Measurements from ENCODE around the gene SPATS2.
"Not testable (repeated sequence)": the region's sequence is repeated elsewhere in the genome, so short reads cannot be mapped to it uniquely, and the experiment has no call there.

SPATS2 gene

DNA sequence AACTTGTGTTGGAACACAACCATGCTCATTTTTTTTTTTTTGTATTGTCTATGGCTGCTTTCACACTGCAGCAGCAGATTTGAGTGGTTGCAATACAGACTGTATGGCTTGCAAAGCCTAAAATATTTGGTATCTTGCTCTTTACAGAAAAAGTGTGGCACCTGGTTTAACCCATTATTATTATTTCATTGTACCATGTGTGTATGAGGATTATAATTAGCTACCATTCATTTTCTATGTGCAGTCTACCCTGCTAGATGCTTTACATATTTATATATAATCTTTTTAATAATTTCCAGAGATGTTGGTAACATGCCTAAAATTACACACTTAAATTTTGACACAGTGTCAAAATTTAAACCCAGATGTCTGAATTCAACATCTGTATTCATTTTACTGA, 37.7 kb downstream of the SPATS2 start:
- no peak for DNase-seq (ENCODE audit: low read depth, low spot score)

DNA sequence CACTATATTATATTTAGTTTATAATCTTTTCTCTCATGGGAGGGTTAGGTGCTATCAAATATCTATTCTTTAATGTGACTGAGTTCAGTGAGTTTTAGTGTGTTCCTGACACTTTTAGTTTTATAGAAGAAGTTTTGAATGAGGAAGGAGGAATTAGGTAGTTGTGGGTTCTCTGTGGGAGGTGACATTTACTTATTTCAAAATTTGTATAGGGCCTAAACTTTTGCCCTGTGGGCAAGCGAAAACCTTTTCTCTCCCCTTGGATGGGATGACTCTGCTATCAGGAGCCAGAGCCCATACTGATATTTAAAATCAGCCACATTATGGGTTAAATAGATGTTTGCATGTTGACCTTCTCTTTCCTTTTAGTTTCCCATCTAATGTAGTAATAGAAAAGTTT, 43.6 kb downstream of the SPATS2 start:
- DNase-seq (ENCODE audit: low read depth, low spot score): no peak

DNA sequence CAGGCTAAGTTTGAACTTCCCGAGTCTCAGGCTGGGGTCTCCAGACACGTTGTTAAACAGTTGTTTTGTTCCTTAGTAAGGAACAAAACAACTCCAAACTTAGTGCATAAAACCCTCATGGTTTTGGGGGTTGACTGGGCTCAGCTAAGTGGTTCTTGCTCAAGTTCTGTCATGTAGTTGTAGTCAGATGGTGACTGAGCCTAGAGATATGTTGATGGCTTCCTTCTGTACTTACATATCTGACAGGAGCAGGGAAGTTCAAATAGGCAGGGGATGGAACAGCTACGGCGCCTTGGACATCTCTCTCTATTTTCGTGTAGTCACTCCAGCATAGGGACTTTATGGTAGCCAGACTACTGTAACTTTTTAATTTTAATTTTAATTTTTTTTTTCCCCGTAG, 45.7 kb downstream of the SPATS2 start:
- no peak for DNase-seq (ENCODE audit: low read depth, low spot score)

DNA sequence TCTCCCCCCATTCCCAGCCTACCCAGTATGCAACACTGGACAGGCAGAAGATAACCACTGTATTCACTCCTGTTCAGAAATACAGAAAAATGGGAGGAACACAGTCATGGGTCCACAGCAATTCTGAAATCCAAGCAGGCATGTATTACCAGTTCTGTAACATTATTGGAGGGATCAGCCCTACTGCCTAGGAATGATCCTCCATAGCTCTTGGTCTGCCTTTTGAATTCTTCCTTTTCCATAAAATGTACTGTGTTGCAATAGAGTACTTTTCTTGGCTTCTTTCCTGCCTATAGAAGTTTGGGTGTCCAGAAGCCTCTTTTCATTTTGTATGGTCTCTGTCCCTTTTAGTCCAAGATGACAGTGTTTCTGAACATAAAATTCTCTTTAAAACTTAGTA, 46.5 kb downstream of the SPATS2 start:
- no peak for DNase-seq (ENCODE audit: low read depth, low spot score)

DNA sequence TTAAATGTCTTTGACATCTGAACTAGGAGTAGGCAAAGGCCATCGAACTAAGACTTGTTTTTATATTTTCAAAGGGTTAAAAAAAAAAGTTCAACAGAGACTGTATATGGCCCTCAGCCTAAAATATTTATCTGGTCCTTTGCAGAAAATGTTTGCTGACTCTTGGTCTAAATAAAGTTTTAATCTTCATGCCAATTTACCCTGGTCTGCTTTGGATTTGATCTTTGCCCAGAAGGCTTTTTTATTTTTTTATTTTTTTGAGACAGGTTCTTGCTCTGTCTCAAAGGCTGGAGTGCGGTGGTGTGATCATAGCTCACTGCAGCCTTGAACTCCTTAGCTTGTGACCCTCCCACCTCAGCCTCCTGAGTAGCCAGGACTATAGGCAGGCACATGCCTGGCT, 47.1 kb downstream of the SPATS2 start:
- no peak for DNase-seq (ENCODE audit: low read depth, low spot score)

DNA sequence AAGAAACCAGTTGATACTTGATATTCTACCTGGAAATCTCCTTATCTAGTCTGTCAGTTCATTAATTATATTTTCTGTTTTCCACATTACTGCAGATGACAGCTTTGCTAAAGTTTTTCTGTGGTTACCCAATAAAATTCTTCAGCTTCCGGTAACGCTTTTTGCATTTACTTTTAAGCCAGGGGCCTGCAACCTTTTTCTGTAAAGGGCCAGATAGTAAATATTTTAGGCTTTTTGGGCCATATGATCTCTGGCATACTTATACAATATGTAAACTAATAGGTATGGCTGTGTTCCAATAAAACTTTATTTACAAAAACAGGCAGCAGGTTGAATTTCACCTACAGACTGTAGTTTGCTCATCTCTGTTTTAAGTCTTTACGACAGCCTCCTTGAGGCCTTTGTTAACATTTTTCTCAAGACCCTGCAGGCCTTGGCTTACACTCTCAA, 48.3 kb downstream of the SPATS2 start:
- DNase-seq (ENCODE audit: low read depth, low spot score): no peak

DNA sequence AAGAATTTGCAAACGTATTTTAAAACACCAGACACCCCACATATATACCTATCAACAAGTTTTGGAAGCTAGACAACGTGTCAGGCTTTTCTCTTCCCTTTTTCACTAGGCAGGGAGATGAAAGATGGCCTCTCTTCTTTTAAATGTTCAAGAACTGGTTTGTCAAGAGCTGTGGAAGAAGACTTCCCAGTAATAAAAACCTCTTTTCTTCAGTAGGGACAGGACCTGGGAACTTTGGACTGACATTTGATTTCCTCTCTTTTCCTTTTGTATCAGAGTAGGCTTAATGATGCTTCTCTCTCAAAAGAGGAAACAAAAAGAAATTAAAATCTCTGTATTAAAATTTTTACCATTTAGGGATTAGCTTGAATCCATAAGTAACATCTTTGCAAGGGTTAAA, 49.6 kb downstream of the SPATS2 start:
- no peak for DNase-seq (ENCODE audit: low read depth, low spot score)

DNA sequence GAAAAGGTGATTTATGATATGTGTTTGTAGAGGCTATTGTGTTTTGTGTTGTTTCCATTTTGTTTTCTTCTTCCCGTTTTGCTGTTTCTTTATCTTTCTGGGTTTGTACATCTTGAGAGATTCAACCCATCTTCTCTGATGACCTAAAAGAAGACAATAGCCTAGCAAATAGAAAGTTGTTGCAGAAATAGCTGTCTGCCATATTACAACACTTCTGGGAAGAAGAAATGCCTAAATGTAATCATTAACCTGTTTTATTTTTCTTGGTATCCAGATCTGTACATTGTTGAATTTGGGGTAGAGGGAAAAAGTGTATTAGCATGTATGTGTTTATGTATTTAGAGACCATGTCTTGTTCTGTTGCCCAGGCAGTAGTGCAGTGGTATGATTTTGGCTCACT, 50.3 kb downstream of the SPATS2 start:
- DNase-seq (ENCODE audit: low read depth, low spot score): no peak

DNA sequence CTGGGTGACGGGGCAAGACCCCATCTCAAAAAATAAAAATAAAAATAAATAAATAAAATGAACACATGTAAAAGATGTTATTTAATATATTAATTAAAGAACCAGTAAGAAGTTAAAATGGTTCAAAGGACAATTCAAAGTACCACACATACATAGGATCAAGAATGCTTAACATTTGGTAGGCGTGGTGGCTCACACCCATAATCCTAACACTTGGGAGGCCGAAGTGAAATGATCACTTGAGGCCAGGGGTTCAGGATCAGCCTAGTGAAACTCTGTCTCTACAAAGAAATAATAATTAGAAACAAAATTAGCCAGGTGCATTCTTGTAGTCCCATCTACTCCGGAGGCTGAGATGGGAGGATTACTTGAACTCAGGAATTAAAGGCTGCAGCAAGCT, 53.3 kb downstream of the SPATS2 start:
- DNase-seq (ENCODE audit: low read depth, low spot score): no peak

DNA sequence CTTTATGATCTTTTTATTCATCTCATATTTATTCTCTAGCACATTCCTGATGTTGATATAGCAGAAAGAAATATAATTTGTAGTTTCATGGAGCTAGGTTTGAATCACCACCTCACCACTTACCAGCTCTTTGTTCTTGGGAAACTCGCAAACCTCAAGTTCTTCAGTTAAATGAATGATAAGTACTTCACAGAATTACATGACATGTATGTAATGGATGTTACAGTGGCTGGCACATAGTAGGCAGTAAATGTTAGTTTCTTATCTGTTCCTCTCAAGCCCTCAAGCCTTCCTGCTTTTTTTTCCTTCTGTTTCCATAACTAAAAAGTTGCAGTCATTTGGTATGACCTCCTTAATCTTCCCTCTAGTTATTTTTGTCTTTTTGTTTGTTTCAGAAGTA, 54.9 kb downstream of the SPATS2 start:
- DNase-seq (ENCODE audit: low read depth, low spot score): no peak

DNA sequence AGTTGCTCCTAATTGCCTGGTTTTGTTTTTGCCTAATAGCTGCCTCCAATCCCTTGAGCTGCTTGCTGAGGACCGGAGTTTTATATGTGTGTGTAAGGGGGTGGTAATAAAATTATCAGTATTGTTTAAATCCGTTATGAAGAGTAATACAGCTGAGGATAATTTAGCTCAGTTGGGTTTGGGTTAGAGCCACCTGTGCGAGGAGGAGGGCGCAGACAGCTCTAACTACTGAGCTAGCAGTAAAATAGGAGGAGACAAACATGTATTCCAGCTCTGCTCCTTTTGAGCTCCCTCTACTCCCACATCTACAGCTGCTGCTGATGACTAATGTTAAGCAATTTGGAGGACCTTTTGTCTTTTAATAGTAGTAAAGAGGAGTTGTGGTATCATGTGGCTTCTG, 61.5 kb downstream of the SPATS2 start:
- DNase-seq (ENCODE audit: low read depth, low spot score): peak; percentile 52

DNA sequence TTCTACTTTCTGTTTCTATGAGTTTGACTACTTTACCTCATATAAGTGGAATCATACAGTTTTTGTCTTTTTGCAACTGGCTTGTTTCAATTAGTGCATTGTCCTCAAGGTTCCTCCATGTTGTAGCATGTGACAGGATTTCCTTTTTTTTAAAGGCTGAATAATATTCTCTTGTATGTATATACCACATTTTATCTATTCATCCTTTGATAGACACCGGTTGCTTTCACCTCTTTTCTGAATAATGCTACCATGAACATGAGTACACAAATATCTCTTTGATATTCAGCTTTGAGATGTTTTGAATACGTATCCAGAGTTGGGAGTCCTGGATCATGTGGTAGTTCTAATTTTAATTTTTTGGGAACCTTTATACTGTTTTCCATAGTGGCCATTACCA, 65.4 kb downstream of the SPATS2 start:
- no peak for DNase-seq (ENCODE audit: low read depth, low spot score)

DNA sequence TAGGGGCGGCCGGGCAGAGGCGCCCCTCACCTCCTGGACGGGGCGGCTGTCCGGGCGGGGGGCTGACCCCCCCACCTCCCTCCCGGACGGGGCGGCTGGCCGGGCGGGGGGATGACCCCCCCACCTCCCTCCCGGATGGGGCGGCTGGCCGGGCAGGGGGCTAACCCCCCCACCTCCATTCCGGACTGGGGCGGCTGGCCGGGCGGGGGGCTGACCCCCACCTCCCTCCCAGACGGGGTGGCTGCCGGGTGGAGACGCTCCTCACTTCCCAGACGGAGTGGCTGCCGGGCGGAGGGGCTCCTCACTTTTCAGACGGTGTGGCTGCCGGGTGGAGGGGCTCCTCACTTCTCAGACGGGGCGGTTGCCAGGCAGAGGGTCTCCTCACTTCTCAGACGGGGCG, 69.5 kb downstream of the SPATS2 start:
- DNase-seq (ENCODE audit: low read depth, low spot score): not testable (repeated sequence)

DNA sequence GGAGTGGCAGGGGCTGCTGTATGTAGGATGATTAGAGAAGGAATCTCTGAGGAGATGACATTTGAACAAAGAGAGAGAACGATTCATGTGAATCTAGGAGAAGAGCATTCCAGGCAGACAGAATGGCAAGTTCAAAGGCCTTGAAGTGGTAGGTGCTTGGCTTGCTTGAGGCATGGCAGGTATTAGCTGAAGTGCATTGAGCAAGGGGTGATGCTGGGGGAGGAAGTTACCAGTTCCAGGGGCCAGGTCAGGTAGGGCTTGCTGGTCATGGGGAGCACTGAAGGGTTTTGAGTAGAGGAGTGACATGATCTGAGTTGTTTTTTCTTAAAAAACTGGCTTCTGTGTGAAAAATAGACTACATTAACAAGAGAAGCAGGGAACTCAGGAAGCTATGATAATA, 71.8 kb downstream of the SPATS2 start:
- no peak for DNase-seq (ENCODE audit: low read depth, low spot score)

DNA sequence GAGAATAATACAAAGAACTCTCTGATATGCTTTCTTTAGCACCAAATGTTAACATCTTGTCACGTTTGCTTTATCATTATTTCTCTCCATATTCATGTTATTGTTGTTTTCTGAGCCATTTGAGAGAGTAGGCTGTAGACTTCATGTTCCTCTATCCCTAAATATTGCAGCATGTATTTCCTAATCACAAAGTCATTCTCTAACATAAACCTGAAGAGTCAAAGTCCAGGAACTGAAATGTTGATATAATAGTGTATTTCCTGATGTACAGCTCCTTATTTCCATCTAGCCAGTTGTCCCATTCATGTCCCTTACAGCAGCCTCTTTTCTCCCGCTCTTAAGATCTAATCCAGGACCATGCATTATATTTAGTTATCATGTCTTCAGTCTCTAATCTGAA, 72.8 kb downstream of the SPATS2 start:
- DNase-seq (ENCODE audit: low read depth, low spot score): no peak

DNA sequence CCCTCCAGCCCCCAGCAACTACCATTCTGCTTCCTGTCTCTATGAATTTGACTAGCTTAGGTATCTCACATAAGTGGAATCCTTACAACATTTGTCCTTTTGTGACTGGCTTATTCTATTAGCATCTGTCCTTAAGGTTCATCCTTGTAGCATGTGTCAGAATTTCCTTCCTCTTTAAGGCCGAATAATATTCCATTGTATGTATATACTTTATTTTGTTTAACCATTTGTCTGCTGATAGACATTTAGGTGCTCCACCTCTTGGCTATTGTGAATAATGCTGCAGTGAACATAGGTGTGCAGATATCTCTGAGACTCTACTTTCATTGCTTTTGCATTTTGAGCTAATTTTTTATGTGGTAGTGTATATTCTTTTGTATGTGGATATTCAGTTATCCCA, 75.7 kb downstream of the SPATS2 start:
- no peak for DNase-seq (ENCODE audit: low read depth, low spot score)

DNA sequence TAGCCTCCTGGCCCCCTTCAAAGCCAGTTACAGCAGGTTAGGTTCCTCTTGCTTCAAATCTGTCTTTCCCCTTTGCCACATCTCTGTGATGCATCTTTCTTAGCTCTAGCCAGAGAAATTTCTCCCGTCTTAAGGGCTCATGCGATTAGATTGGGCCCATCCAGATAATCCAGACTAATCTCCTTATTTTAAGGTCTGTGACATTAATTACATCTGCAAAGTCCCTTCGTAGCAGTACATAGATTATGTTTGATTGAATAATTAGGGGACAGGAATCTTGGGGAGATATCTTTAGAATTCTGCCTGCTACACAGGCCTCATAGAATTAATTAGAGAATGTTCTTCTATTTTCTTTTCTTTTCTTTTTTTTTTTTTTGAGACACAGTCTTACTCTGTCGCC, 79.3 kb downstream of the SPATS2 start:
- no peak for DNase-seq (ENCODE audit: low read depth, low spot score)

DNA sequence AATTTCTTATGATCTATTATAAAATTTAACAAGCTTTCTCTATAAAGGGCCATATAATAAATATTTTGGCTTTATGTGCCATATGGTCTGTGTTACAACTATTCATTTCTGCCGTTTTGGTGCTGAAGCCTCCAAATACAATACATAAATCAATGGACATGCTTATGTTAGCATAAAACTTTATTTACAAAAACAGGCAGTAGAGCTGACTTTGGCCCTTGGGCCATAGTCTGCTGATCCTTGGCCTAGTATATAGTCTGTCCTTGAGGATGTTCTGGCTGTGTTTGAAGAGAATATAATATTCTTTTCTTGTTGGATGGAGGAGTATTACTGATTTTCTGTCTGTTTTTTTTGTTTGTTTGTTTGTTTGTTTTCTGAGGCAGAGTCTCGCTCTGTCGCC, 81.6 kb downstream of the SPATS2 start:
- DNase-seq (ENCODE audit: low read depth, low spot score): no peak

DNA sequence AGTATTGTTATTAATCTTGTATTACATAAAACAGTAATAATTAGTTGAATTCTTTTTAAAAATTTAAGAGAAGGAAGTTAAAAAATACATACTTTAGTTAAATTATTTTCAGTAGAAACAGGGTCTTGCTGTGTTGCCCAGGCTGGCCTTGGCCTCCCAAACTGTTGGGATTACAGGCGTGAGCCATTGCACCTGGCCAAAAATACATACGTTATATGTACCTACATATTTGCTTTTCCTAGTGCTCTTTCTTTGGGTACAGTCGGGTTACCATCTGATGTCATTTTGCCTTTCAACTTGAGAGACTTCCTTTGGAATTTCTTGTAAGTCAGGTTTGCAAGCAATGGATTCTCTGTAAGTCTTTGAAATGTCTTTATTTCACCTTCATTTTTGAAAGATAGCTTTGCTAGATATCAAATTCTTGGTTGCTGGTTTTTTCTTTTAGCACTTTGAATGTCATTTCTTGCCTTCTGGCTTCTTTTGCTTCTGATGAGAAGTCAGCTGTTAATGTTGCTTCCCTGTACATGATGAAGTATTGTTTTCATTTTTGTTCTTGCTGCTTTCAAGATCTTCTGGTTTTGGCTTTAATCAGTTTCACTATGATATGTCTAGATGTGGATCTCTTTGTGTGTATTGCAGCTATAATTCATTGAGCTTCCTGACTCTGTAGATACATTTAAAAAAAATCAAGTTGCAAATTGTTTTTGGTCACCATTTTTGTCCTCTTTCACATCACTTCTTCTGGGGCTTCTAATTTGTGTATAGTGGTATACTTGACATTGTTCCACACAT, 84.4 kb downstream of the SPATS2 start:
- no peak for DNase-seq (ENCODE audit: low read depth, low spot score)

DNA sequence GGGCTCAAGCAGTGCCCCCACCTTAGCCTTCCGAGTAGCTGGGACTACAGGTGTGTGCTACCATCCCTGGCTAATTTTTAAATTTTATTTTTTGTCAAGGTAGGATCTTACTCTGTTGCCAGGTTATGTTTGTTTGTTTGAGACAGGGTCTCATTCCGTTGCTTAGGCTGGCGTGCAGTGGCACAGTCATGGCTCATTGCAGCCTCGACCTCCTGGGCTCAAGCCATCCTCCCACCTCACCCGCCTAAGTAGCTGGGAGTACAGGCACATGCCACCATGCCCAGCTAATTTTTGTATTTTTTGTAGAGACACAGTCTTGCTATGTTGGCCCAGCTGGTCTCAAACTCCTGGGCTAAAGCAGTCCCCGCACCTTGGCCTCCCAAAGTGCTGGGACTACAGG, 88.2 kb downstream of the SPATS2 start:
- DNase-seq (ENCODE audit: low read depth, low spot score): no peak

DNA sequence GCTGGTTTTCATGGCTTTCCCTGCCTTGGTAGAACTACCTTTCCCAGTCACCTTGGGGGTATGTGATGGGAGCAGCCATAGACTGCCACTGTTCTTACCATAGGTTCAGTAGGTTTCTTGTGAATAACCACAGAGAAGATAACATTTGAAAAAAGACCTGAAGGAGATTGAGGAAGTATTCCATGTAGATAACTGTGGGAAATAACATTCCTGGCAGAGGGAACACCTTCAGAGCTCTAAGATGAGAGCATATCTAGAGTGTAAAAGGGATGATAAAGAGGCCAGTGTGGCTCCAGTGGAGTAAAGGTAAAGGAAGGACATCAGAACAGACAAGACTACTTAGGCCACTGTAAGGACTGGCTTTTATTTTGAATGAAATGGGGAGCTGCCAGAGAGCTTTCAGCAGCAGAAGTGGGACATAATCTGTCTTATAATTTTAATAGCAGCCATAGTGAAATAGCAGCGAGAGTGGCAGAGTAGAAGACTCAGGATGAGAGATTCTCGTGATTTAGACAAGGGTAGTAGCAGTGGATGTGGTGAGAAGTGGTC, 88.9 kb downstream of the SPATS2 start:
- DNase-seq (ENCODE audit: low read depth, low spot score): no peak

DNA sequence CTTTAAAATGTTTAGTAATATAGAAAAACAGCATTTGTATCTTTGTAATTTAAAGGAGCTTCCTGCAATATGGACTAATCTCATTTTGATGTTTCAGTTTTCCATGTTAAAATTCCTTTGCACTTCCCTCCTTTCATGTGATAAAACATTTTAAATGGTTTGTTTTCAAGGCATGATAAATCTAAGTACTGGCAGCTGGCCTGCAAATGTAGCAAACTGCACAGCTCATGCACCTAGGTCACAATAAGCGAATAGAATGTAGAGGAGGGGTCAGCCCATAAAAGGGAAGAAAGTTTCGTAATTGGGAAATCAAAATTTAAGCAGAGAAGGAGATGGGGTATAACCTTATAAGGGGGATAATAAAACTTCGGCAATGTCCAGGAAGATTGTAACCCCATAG, 91.6 kb downstream of the SPATS2 start:
- no peak for DNase-seq (ENCODE audit: low read depth, low spot score)

DNA sequence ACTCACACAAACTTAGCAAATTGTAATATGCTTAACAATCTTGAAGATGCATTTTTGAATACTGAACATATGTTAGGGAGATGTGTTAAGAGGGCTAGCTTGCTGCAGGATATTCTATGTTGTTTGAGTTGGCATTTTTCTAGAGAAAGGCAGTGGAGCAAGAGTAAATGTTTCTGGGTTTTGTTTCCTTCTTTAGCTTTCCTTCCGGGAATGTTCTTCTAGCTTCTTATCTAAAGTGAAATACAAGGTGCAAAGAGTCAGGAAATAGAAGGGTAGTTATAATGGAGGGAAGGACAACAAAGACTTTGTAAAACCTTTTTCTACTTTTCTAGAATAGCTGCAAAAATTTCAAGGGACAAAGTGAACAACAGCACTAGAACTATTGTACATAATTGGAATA, 94.0 kb downstream of the SPATS2 start:
- peak; percentile 24 for DNase-seq (ENCODE audit: low read depth, low spot score)

Measured in astrocyte of the hippocampus (primary cell).